Nephron (organoid): ENCODE measurements around the gene KRTAP10-8.

Experiments used
- H3K27ac Mint-ChIP-seq, 3 experiments: 2 replicates each; pipeline ENCODE4 v1.8.0; 2020; ENCODE audit warnings: mixed read lengths in 3 of 3, mild to moderate bottlenecking in 2 of 3, moderate library complexity in 1 of 3
- H3K27me3 Mint-ChIP-seq: 2 replicates; pipeline ENCODE4 v1.8.0; 2021; ENCODE audit warnings: low read depth, mild to moderate bottlenecking, moderate library complexity, mixed read lengths
- H3K36me3 Mint-ChIP-seq: 2 replicates; pipeline ENCODE4 v1.8.0; 2020; ENCODE audit warnings: low read depth, mixed read lengths
- H3K4me1 Mint-ChIP-seq: 2 replicates; pipeline ENCODE4 v1.8.0; 2020; ENCODE audit warnings: mixed read lengths
- H3K4me3 Mint-ChIP-seq, 3 experiments: 2 replicates each; pipeline ENCODE4 v1.8.0; 2020; ENCODE audit warnings: mild to moderate bottlenecking in 3 of 3, mixed read lengths in 3 of 3, moderate library complexity in 2 of 3
- H3K9me3 Mint-ChIP-seq: 2 replicates; pipeline ENCODE4 v1.8.0; 2020; ENCODE audit warnings: mixed read lengths
- CTCF ChIP-seq, 3 experiments: fragments of 200-600 bp; sonication (generic); IDR thresholded peaks; one replicate each; pipeline ENCODE4 v1.5.0; 2021; ENCODE audit warnings: antibody characterized with exemption in 3 of 3; ENCODE audit not compliant: unreplicated experiment in 3 of 3

The KRTAP10-8 gene

DNA sequence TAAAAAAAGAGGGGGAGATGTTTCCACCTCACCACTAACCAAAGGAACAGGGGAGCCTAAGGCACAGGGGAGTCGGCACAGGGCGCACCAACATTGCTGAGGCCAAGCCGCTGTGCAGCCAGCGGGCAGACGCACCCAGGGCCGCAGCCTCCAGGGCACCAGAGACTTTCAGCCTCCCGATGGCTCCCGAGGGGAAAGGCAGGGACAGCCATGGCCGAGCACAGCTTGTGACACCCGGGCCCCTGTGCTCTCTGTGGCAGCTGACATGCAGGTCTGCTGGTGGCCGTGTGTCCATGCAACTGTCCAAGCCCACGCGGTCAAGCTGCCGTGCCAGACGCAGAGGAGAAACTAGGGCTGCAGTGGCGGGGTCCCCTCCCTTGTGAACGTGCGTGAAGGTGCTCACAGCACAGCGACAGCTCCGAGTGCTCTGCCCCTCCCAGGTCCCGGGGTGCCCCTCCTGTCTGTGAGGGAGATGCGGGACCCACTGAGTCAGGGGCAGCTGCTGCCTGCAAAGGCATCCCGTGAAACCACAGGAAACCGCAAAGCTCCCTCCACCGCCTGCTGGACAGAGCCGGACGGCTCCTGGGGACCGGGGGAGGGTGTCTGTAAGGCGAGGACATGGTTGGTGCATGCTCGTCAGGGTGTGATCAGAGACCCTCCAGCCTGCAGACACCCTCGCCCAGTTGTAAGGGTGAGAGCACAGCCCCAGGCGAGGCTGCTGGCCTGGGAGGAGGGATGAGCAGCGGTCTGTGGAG, 36.9 kb downstream of the KRTAP10-8 start:
- H3K27ac Mint-ChIP-seq: no peak overlapping the region
- H3K4me1 Mint-ChIP-seq: peaks cover 11% of the 10 kb centered on the region
- peaks cover 11% of the 10 kb centered on the region for H3K36me3 Mint-ChIP-seq
- H3K9me3 Mint-ChIP-seq: peaks cover 27% of the 10 kb centered on the region
- H3K27me3 Mint-ChIP-seq: peaks cover 18% of the 10 kb centered on the region
- TF ChIP-seq CTCF (IDR thresholded peaks at IDR 0.05; ENCODE audit: unreplicated experiment in 3 of 3): no peak
- no peak overlapping the region for H3K4me3 Mint-ChIP-seq

DNA sequence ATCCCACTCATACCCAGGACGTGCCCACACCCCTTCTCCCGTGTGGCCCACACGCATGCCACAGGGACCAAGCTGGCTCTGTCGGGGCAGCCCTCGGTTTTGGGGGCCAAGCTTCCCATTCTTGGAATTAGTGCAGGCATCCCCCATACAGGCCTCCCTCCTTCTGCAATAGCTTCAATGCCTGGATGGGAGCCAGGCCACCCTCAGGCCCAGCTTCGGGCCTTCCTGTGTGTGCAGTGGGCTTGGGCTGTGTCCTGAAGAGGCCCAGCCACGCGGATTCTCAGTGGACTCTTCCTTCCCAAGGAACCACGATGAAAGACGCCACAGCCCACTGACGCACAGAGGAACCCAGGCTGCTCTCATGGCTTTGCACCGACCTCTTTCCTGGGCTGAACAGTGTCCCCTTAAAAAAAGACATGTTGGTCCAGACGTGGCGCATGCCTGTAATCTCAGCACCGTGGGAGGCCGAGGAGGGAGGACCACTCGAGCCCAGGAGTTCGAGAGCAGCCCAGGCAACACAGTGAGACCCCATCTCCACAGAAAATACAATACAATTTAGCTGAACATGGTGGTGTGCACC, 37.7 kb downstream of the KRTAP10-8 start:
- Mint-ChIP-seq H3K27me3 (peaks cover 18% of the 10 kb centered on the region), H3K36me3 (peaks cover 8% of the 10 kb centered on the region), H3K4me3 (no peak overlapping the region), H3K9me3 (peaks cover 22% of the 10 kb centered on the region), H3K4me1 (peaks cover 11% of the 10 kb centered on the region), H3K27ac (no peak overlapping the region)
- TF ChIP-seq CTCF (IDR thresholded peaks at IDR 0.05; ENCODE audit: unreplicated experiment in 3 of 3): no peak

DNA sequence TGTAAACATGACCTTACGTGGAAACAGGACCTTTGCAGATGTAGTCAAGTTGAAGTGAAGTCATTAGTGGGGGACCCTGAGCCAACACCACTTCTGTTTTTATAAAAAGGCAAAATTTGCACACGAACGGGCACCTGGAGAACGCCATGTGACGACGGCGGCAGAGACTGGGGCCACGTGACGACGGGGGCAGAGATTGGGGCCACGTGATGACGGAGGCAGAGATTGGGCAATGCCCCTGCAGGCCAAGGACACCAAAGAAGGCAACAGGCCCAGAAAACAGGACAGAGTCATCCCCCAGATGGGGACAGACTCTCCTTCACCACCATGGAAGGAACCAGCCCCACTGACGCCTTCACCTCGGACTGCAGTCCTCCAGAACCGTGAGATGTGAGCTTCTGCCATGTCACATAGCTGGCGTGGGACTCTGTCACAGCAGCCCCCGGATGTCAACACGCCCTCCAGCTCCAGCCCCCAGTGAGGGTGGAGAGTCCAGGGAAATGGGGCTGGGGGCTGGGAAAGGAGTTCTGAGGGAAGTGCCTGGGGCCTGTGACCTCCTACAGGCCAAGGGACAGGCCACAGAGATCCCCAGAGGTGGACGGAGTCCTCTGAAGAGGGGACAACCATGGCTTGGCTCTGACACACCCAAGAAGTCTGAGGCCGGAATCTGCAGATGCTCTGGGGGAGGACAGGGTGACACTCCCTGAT, 38.5 kb downstream of the KRTAP10-8 start:
- H3K27me3 Mint-ChIP-seq: peaks cover 18% of the 10 kb centered on the region
- H3K4me3 Mint-ChIP-seq: no peak overlapping the region
- peaks cover 17% of the 10 kb centered on the region for H3K9me3 Mint-ChIP-seq
- H3K36me3 Mint-ChIP-seq: peaks cover 3% of the 10 kb centered on the region
- peaks cover 11% of the 10 kb centered on the region for H3K4me1 Mint-ChIP-seq
- TF ChIP-seq CTCF (IDR thresholded peaks at IDR 0.05; ENCODE audit: unreplicated experiment in 3 of 3): no peak
- no peak overlapping the region for H3K27ac Mint-ChIP-seq

DNA sequence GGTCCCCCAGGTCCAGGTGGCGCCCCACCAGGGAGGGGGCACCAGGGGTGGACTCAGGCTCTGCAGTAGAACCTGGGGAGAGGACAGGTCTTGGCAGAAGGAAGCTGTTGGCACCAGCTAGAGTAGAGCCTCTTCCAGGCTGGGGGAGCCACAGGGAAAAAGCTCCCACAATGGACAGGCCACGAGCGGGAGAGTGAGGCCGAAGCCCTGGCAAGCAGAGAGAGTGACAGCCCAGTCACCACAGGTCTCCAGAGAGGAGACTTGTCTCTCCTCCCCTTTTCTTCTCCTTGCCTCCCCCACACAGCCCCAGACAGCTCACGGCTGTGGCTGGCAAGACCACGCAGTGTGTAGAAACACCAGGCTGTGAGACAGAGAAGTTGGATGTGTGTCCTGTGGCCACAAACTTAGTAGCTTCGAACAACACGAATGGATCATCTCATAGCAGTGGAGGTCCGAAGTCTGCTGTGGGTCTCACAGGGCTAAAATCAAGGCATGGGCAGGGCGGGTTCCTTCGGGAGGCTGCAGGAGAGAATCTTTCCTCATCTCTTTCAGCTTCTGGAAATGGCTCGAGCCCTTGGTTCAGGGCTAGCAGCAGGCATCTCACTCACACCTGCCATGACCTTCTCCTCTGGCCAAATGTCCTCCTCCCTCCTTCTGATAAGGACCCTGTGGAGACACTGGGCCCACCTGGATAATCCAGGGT, 39.2 kb downstream of the KRTAP10-8 start:
- TF ChIP-seq CTCF (IDR thresholded peaks at IDR 0.05; ENCODE audit: unreplicated experiment in 3 of 3): no peak
- H3K27ac Mint-ChIP-seq: no peak overlapping the region
- H3K4me1 Mint-ChIP-seq: peaks cover 11% of the 10 kb centered on the region
- H3K27me3 Mint-ChIP-seq: peaks cover 18% of the 10 kb centered on the region
- H3K9me3 Mint-ChIP-seq: peaks cover 17% of the 10 kb centered on the region
- H3K4me3 Mint-ChIP-seq: no peak overlapping the region
- peaks cover 3% of the 10 kb centered on the region for H3K36me3 Mint-ChIP-seq

DNA sequence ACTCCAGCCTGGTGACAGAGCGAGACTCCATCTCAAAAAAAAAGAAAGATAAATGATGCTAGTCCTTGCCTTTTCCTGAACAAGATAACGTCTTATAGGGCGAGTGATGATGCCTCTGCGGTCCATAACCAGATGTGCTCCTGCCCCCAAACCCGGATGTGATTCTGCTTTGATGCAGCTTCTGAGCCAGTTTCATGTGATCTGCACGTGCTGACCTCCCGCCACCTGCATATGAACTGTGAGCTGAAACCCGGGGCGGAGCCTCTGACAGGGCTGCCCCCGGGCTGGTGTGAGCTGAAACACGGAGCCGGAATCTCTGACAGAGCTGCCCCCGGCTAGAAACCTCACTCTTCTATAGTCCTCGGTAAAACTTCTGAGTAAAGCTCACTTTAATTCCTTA, 41.2 kb downstream of the KRTAP10-8 start:
- Mint-ChIP-seq H3K9me3 (peaks cover 29% of the 10 kb centered on the region), H3K4me3 (no peak overlapping the region), H3K4me1 (no peaks in the 10 kb centered on the region), H3K27ac (no peak overlapping the region), H3K27me3 (peaks cover 14% of the 10 kb centered on the region), H3K36me3 (no peaks in the 10 kb centered on the region)
- TF ChIP-seq CTCF (IDR thresholded peaks at IDR 0.05; ENCODE audit: unreplicated experiment in 3 of 3): no peak
